Activated CD4-positive, alpha-beta T cell treated with anti-CD3 and anti-CD28 coated beads, Interleukin-2, amount 10 ng/mL, durations not matched to agents 7 days and 5 days (primary cell): Measurements from ENCODE around the gene RBBP4. TPM values are rescaled to one million over a fixed set of nuclear protein-coding genes. Genes with fewer than 3 reads are reported as not detected.
"Not testable (repeated sequence)": the region's sequence is repeated elsewhere in the genome, so short reads cannot be mapped to it uniquely, and the experiment has no call there.

Experiments
- CTCF ChIA-PET: fragments of 350-600 bp; sonication (Branson Sonifier 250); formaldehyde crosslinking; loops from one replicate; lab custom pipeline; 2021; ENCODE audit warnings: antibody characterized with exemption; lab: Charles Lee
- POLR2A ChIA-PET: fragments of 350-600 bp; sonication (Branson Sonifier 250); formaldehyde crosslinking; loops from one replicate; lab custom pipeline; 2021; ENCODE audit warnings: antibody characterized with exemption; lab: Charles Lee
- DNase-seq: peaks from one replicate; pipeline ENCODE4 v3.0.0-alpha.2; 2020
- H3K27ac Mint-ChIP-seq: one replicate; pipeline ENCODE4 v1.8.0; 2021; ENCODE audit warnings: mild to moderate bottlenecking, moderate library complexity, mixed read lengths
- H3K27me3 Mint-ChIP-seq: one replicate; pipeline ENCODE4 v1.8.0; 2021; ENCODE audit warnings: mixed read lengths
- H3K36me3 Mint-ChIP-seq: one replicate; pipeline ENCODE4 v1.8.0; 2021; ENCODE audit warnings: low read depth, mixed read lengths
- H3K4me1 Mint-ChIP-seq: one replicate; pipeline ENCODE4 v1.8.0; 2021; ENCODE audit warnings: mixed read lengths
- H3K4me3 Mint-ChIP-seq: one replicate; pipeline ENCODE4 v1.8.0; 2021; ENCODE audit warnings: mild to moderate bottlenecking, moderate library complexity, mixed read lengths
- H3K9me3 Mint-ChIP-seq: one replicate; pipeline ENCODE4 v1.8.0; 2021; ENCODE audit warnings: mixed read lengths
- total RNA-seq, 2 experiments: library from RNA; stranded (reverse); gene quantifications; one replicate each; pipeline ENCODE4 v1.2.3, GENCODE V29; 2021

The RBBP4 gene
- total RNA-seq, 2 experiments from 2014 or later: 311 TPM

DNA sequence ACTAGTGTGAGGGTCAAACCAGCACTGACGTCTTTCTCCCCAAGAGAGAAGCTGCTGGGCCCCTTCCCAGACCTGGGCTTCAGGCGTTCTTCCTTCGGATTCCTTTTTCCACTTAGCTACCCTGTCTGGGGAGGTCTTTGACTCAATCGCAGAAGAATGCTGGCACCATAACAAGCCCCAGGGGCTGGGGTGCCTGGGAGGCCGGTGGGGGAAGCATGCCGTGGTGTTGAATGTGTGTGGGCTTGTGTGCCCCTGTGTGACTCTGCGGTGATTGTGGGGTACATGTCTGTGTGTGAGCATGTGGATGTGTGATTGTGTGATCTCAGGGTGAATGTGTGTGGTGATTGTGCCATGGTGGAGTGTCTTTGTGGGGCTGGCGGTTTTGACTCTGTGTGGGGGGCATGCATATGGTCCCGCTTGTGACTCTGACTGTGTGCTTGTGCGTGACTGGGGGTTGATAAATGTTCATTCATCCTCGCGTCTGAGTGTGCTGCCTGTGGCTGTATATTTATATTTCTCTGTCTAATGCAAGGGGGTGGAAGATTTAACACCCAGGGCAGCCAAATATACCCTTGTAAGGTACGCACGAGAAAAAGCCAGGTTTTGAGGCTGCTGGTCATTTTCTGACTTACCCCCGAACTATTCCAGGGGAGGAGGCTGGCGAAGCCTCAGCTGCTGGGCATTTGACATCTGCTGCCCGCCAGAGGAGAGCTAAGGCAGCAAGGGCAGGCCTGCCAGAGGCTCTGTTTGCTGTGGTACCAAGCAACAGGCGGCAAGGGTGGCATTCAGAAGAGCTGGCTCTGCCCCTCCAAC lies 52.7 kb downstream of the RBBP4 start:
- Mint-ChIP-seq H3K27me3 (peaks cover 30% of the 10 kb centered on the region), H3K4me3 (peak overlapping the region; percentile 0), H3K27ac (no peak overlapping the region), H3K36me3 (peaks cover 3% of the 10 kb centered on the region), H3K4me1 (peaks cover 12% of the 10 kb centered on the region), H3K9me3 (no peaks in the 10 kb centered on the region)
- ChIA-PET CTCF (interaction anchor here (0.6 to 1.7 kb wide), 3 partner anchors 9 to 121 kb away, joined by 3 to 8 read pairs (median 3); no protein-coding TSS in a partner anchor), POLR2A (no interaction called here)
- DNase-seq: no peak

DNA sequence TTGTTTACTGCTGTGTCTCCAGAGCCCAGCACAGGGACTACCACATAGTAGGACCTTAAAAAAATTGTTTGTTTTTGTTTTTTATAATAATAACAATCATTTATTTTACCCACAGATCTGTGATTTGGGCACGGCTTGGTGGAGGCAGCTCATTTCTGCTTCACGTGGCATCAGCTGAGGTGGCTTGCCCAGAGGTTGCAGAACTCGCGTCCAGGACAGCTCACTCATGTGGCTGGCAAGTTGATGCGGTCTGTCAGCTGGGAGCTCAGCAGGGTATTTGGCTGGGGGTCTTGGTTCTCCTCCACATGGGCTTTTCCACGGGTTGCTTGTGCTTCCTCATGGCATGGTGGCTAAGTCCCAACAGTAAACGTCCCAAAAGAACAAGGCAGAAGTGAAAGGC lies 54.5 kb downstream of the RBBP4 start:
- H3K4me3 Mint-ChIP-seq: no peak overlapping the region
- H3K27me3 Mint-ChIP-seq: peaks cover 25% of the 10 kb centered on the region
- H3K4me1 Mint-ChIP-seq: peaks cover 12% of the 10 kb centered on the region
- ChIA-PET POLR2A (no interaction called here), CTCF (interaction anchor here (1.1 to 2.2 kb wide), 4 partner anchors 8 to 184 kb away, joined by 3 to 10 read pairs (median 6); no protein-coding TSS in a partner anchor)
- H3K36me3 Mint-ChIP-seq: peaks cover 3% of the 10 kb centered on the region
- DNase-seq: no peak
- H3K27ac Mint-ChIP-seq: no peak overlapping the region
- no peaks in the 10 kb centered on the region for H3K9me3 Mint-ChIP-seq

DNA sequence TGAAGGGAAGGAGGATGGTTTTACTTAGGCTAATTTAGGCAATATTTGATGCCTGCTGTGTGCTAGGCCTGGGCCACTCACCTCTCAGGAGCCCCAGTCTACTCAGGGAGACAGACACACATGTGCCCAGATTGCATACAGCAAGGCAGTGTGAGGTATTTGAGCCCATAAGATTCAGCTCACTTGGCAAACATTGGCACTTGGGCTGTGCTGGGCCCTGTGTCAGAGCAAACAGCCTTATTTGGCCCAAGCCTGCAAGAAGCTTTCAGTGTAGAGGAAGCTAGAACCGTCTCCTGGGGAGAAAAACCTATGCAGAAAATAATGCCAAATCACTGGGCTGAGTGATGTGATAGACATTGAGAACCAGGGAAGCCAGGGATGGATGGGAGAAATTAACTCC lies 55.5 kb downstream of the RBBP4 start:
- no peaks in the 10 kb centered on the region for H3K9me3 Mint-ChIP-seq
- H3K4me3 Mint-ChIP-seq: no peak overlapping the region
- DNase-seq: no peak
- H3K27ac Mint-ChIP-seq: no peak overlapping the region
- peaks cover 12% of the 10 kb centered on the region for H3K4me1 Mint-ChIP-seq
- ChIA-PET POLR2A (no interaction called here), CTCF (interaction anchor here (1.1 to 2.2 kb wide), 5 partner anchors 9 to 186 kb away, joined by 3 to 10 read pairs (median 5); no protein-coding TSS in a partner anchor)
- peaks cover 3% of the 10 kb centered on the region for H3K36me3 Mint-ChIP-seq
- peaks cover 21% of the 10 kb centered on the region for H3K27me3 Mint-ChIP-seq

DNA sequence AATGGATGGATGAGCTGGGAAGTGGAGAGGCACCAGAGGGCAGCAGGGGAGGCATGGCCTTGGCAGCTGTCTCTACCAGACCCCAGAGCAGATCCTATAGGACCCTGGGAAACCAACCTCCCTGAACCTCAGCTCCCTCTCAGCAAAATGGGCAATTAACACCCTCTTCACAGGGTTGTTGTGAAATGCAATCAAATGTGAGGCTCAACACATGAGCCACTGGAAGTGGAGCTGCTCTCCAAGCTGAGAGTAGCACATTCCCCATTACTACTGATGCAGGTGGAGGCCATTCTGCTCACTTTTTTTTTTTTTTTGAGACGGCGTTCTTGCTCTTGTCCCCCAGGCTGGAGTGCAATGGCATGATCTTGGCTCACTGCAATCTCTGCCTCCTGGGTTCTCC lies 58.1 kb downstream of the RBBP4 start:
- Mint-ChIP-seq H3K9me3 (no peaks in the 10 kb centered on the region), H3K4me1 (peaks cover 3% of the 10 kb centered on the region), H3K27ac (no peak overlapping the region), H3K4me3 (no peak overlapping the region), H3K27me3 (peaks cover 5% of the 10 kb centered on the region), H3K36me3 (no peaks in the 10 kb centered on the region)
- DNase-seq: no peak
- ChIA-PET CTCF (interaction anchor here (0.6 kb wide), 1 partner anchor 38 kb away, joined by 3 read pairs; no protein-coding TSS in a partner anchor), POLR2A (no interaction called here)

DNA sequence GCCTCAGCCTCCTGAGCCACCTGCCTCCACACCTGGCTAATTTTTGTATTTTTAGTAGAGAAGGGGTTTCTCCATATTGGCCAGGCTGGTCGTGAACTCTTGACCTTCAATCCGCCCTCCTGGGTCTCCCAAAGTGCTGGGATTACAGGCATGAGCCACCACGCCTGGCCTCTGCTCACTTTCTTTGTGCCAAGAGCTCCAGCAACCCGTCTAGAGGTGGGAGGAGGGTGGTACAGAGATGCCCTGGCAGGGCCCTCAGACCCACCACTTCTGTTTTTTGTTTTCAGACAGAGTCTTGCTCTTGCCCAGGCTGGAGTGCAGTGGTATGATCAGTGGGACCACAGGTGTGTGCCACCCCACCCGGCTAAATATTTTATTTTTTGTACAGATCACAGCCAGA lies 58.5 kb downstream of the RBBP4 start:
- CTCF ChIA-PET: interaction anchor here (0.7 kb wide), 2 partner anchors 21 to 301 kb away, joined by 3 read pairs; no protein-coding TSS in a partner anchor

DNA sequence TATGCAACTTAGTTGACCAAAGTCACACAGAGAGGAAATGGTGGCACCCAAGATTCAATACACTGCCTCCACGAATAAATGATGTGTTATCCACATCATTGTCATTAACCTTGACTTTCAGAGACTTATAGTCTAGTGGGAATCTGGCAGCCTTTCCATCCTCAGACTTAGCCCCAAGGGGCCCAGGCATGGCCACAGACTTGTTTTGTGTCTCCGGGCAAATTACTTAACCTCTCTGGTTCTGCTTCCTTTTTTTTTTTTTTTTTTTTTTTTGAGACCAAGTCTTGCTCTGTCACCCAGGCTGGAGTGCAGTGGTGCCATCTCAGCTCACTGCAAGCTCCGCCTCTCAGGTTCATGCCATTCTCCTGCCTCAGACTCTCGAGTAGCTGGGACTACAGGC lies 60.2 kb downstream of the RBBP4 start:
- H3K9me3 Mint-ChIP-seq, H3K27ac Mint-ChIP-seq, DNase-seq, POLR2A ChIA-PET, H3K36me3 Mint-ChIP-seq, H3K4me1 Mint-ChIP-seq, H3K27me3 Mint-ChIP-seq, H3K4me3 Mint-ChIP-seq: not testable (repeated sequence)
- CTCF ChIA-PET: interaction anchor here (1.1 to 4.4 kb wide), 10 partner anchors 13 to 173 kb away, joined by 3 to 50 read pairs (median 6); no protein-coding TSS in a partner anchor

More for the DNA sequence above, 58.5 kb downstream of the RBBP4 start:
- H3K4me1 Mint-ChIP-seq: peaks cover 3% of the 10 kb centered on the region
- H3K27me3 Mint-ChIP-seq: peaks cover 2% of the 10 kb centered on the region
- no peak overlapping the region for H3K27ac Mint-ChIP-seq
- POLR2A ChIA-PET: no interaction called here
- no peaks in the 10 kb centered on the region for H3K9me3 Mint-ChIP-seq
- no peaks in the 10 kb centered on the region for H3K36me3 Mint-ChIP-seq
- H3K4me3 Mint-ChIP-seq: no peak overlapping the region
- DNase-seq: no peak

DNA sequence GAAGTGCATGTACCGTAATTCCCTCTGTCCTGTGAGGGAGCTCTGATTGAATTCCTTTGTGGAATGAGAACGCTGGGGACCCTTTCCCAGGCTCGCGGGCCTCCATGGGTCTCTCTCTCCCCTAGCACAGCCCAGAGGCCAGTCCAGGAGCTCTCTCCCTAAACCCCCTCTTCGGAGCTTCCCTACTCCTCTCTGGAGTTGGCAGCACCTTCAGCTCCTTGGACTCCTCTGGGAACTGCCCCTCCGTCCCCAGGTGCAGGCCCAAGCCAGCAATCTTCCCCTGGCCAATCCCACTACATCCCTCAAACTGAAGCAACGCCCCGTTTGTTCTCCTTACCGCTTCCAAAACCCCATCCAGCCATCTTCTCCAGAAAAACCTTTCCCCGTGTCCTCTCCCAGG lies 62.1 kb downstream of the RBBP4 start:
- H3K27ac Mint-ChIP-seq: no peak overlapping the region
- H3K9me3 Mint-ChIP-seq: no peaks in the 10 kb centered on the region
- no peaks in the 10 kb centered on the region for H3K27me3 Mint-ChIP-seq
- POLR2A ChIA-PET: interaction anchor here (1.0 to 1.2 kb wide), 2 partner anchors 58 to 60 kb away, joined by 3 read pairs; no protein-coding TSS in a partner anchor
- H3K4me3 Mint-ChIP-seq: no peak overlapping the region
- CTCF ChIA-PET: interaction anchor here (0.6 to 4.4 kb wide), 25 partner anchors 9 to 596 kb away, joined by 3 to 50 read pairs (median 6); partner anchors contain the start of genes RBBP4 and ZBTB8OS
- no peaks in the 10 kb centered on the region for H3K36me3 Mint-ChIP-seq
- DNase-seq: no peak
- H3K4me1 Mint-ChIP-seq: peaks cover 13% of the 10 kb centered on the region

DNA sequence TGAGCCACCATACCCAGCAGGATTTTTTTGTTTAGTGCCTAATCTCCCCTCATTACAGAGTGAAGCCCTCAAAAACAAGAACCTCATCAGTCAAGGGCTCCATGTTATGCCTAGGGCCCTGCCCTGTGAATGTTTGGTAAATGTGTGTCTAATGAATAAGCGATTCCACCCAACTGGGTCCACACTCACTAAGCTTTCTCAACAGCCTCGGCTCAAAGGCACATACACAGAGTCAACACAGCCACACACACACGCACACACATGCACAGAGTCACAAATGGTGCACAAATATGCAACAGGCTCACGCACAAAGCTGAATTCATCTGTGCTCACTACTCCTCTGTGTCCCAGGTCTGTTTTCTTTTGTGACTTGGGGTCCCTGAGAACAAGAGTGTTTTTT lies 63.3 kb downstream of the RBBP4 start:
- no peak for DNase-seq
- H3K27me3 Mint-ChIP-seq: no peaks in the 10 kb centered on the region
- ChIA-PET CTCF (interaction anchor here (0.9 to 4.4 kb wide), 2 partner anchors 13 to 59 kb away, joined by 6 to 50 read pairs; no protein-coding TSS in a partner anchor), POLR2A (no interaction called here)
- no peaks in the 10 kb centered on the region for H3K36me3 Mint-ChIP-seq
- H3K4me1 Mint-ChIP-seq: peaks cover 13% of the 10 kb centered on the region
- no peak overlapping the region for H3K4me3 Mint-ChIP-seq
- no peak overlapping the region for H3K27ac Mint-ChIP-seq
- no peaks in the 10 kb centered on the region for H3K9me3 Mint-ChIP-seq

DNA sequence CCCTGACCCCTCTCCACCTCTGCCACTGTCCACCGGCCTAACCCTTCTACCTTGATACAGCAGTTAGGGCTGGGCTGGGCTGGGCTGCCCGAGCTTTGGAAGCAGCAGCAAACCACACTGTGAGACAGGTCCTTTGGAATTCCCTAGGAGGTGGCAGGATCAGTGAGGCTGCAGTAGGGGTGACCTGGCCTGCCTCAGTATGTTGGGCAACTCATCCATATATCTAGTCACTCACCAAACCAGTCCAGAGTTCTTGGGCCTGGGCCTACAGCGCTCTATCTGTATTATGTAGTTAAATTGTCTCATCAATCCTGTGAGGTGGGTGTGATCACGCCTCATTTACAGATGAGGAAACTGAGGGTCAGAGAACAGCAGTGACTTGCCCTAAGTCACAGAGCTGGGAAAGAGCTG lies 64.9 kb downstream of the RBBP4 start:
- Mint-ChIP-seq H3K4me1 (peaks cover 13% of the 10 kb centered on the region), H3K27ac (no peak overlapping the region), H3K36me3 (no peaks in the 10 kb centered on the region), H3K4me3 (no peak overlapping the region), H3K27me3 (no peaks in the 10 kb centered on the region), H3K9me3 (no peaks in the 10 kb centered on the region)
- DNase-seq: no peak
- ChIA-PET POLR2A (no interaction called here), CTCF (interaction anchor here (0.8 to 2.5 kb wide), 2 partner anchors 10 to 17 kb away, joined by 3 to 7 read pairs; no protein-coding TSS in a partner anchor)

DNA sequence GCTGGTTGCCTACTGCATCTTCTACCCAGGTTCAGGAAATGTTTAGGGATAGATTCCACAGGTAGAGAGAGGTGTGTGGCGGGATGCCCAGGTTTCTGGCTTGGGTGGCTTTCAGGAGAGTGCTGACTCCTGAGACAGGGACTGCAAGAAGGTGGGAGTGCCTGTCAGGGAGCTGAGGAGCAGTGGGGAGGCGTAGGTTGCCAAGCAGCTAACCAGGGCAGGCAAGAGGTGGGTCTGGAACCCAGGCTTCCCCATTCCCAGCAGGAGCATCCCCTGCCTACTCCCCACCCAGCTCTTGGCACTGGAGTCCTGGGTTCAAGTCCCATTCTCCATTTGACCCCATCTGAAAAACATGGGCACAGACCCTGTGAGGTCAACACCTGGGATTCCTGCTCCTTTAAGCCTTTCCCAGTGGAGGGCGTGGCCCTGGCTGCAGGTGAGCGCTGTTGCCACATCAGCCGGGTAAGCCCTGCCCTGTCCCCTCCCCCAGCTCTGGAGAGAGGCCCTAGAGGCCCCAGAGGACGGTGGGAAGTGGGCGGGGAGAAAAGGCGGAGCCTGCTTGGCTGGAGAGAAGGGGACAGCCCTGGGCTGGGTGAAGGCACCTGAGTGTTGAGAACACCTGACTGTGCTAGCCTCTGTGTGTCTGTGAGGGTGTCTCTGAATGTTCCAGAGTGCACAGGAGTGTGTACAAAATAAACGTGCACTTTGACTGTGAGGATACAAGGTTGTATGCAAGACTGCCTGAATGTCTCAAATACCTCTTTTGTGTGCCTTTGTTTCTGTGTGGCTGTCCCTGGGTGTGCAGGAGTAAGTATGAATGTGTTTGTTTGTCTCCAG lies 65.5 kb downstream of the RBBP4 start:
- H3K9me3 Mint-ChIP-seq: no peaks in the 10 kb centered on the region
- no peak overlapping the region for H3K4me3 Mint-ChIP-seq
- peaks cover 3% of the 10 kb centered on the region for H3K27me3 Mint-ChIP-seq
- no peaks in the 10 kb centered on the region for H3K36me3 Mint-ChIP-seq
- no peak overlapping the region for H3K27ac Mint-ChIP-seq
- ChIA-PET POLR2A (no interaction called here), CTCF (interaction anchor here (0.6 to 2.5 kb wide), 4 partner anchors 10 to 176 kb away, joined by 3 to 7 read pairs (median 4); no protein-coding TSS in a partner anchor)
- peak; percentile 71 for DNase-seq
- H3K4me1 Mint-ChIP-seq: peaks cover 13% of the 10 kb centered on the region

DNA sequence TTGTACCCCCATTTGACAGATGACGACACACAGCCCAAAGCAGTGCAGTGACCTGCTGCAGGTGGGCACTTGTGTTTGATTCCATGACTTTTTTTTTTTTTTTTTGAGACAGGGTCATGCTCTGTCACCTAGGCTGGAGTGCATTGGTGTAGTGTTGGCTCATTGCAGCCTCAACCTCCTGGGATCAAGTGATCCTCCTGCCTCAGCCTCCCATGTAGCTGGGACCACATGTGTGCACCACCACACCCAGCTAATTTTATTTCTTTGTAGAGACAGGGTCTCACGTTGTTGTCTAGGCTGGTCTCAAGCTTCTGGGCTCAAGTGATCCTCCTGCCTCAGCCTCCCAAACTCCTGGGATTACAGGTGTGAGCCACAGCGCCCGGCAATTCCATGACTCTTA lies 66.5 kb downstream of the RBBP4 start:
- no peak overlapping the region for H3K27ac Mint-ChIP-seq
- no peaks in the 10 kb centered on the region for H3K36me3 Mint-ChIP-seq
- H3K4me1 Mint-ChIP-seq: peaks cover 12% of the 10 kb centered on the region
- H3K4me3 Mint-ChIP-seq: no peak overlapping the region
- DNase-seq: no peak
- ChIA-PET CTCF (interaction anchor here (0.7 to 2.5 kb wide), 5 partner anchors 11 to 175 kb away, joined by 3 to 7 read pairs (median 3); no protein-coding TSS in a partner anchor), POLR2A (no interaction called here)
- H3K27me3 Mint-ChIP-seq: peaks cover 8% of the 10 kb centered on the region
- no peaks in the 10 kb centered on the region for H3K9me3 Mint-ChIP-seq

DNA sequence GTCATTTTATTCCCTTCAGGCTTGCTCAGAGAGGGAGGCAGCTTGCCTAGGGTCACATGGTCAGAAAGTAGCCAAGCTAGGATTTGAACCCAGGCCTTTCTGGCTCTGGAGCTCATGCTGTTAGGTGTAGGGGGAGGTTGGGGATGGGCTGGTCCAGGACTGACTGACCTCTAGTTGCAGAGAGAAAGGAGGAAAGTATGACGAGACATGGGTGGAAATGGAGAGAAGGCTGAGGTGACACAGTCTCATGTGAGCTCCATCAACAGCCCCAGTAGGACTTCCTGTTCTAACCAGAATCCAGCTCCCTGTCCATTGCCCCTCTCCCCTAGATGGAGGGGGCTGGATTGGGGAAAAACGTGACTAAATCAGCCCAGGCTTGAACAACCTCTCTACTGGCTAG lies 67.0 kb downstream of the RBBP4 start:
- Mint-ChIP-seq H3K9me3 (no peaks in the 10 kb centered on the region), H3K27ac (no peak overlapping the region), H3K4me1 (peaks cover 12% of the 10 kb centered on the region), H3K27me3 (peaks cover 9% of the 10 kb centered on the region), H3K36me3 (no peaks in the 10 kb centered on the region), H3K4me3 (no peak overlapping the region)
- DNase-seq: no peak
- ChIA-PET POLR2A (no interaction called here), CTCF (interaction anchor here (0.6 to 2.5 kb wide), 5 partner anchors 10 to 174 kb away, joined by 3 to 7 read pairs (median 4); no protein-coding TSS in a partner anchor)
